Spleen (tissue), 7 donors: ENCODE data around the gene ZCRB1.

Source experiments
- POLR2A ChIP-seq, 3 donors: fragments of 450-650 bp; IDR thresholded peaks; one replicate each; pipeline ENCODE4 v1.5.1; 2017; ENCODE audit warnings: antibody characterized with exemption in 3 of 3, mild to moderate bottlenecking in 1 of 3
- TF ChIP-seq, protein P1 (sequence below), 11 experiments: fragments of 200-600 bp in 7 of 11; fragments of 450-650 bp in 4 of 11; sonication (generic) in 4 of 11; IDR thresholded peaks in 8 of 11; conservative IDR thresholded peaks in 3 of 11; 1 replicate in 7 of 11; 2 replicates in 4 of 11; pipeline versions ENCODE4 v1.4.0 to v1.8.0; 2016 to 2021; ENCODE audit warnings: antibody characterized with exemption in 11 of 11, inconsistent platforms in 4 of 11, mild to moderate bottlenecking in 1 of 11
- donor health status: DM: no; HTN: no; CAD: no; lungs with moderate emphysema.
- donor health status: DM: no; HTN: no; CAD: no.
- donor health status: DM: no; HTN: no; CAD: no.

GRCh38 chr12:42267413-42268190 lies 58.3 kb downstream of the ZCRB1 start:
- TF ChIP-seq, protein P1, sequence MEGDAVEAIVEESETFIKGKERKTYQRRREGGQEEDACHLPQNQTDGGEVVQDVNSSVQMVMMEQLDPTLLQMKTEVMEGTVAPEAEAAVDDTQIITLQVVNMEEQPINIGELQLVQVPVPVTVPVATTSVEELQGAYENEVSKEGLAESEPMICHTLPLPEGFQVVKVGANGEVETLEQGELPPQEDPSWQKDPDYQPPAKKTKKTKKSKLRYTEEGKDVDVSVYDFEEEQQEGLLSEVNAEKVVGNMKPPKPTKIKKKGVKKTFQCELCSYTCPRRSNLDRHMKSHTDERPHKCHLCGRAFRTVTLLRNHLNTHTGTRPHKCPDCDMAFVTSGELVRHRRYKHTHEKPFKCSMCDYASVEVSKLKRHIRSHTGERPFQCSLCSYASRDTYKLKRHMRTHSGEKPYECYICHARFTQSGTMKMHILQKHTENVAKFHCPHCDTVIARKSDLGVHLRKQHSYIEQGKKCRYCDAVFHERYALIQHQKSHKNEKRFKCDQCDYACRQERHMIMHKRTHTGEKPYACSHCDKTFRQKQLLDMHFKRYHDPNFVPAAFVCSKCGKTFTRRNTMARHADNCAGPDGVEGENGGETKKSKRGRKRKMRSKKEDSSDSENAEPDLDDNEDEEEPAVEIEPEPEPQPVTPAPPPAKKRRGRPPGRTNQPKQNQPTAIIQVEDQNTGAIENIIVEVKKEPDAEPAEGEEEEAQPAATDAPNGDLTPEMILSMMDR (IDR thresholded peaks at IDR 0.05 in 8 of 11, conservative IDR thresholded peaks at IDR 0.05 in 3 of 11) = no peak
- no peak for TF ChIP-seq POLR2A (IDR thresholded peaks at IDR 0.05)
